ENCODE data around the gene SNRK.

The SNRK gene

GRCh38 chr3:43260412-43260811 lies 25.9 kb upstream of the SNRK start:
- Histone ChIP-seq H3K27ac (ENCODE audit: low read length) (no peak overlapping the region), H4K20me1 (ENCODE audit: insufficient read depth, low read length) (no peaks in the 10 kb centered on the region), H3K36me3 (ENCODE audit: insufficient read depth, low read length) (no peaks in the 10 kb centered on the region), H3K9me3 (ENCODE audit: insufficient read depth, low read length, severe bottlenecking) (no peaks in the 10 kb centered on the region), H3K4me1 (ENCODE audit: insufficient read depth, low read length) (no peaks in the 10 kb centered on the region), H3K79me2 (ENCODE audit: insufficient read depth, low read length) (no peaks in the 10 kb centered on the region), H2AFZ (ENCODE audit: low read depth, low read length) (no peak overlapping the region), H3K27me3 (ENCODE audit: insufficient read depth, low read length, poor library complexity) (peaks cover 3% of the 10 kb centered on the region), H3K9ac (ENCODE audit: low read depth, low read length) (no peak overlapping the region), H3K4me2 (ENCODE audit: insufficient read depth, low read length) (no peak overlapping the region), H3K4me3 (ENCODE audit: low read depth in 1 of 2, low read length in 2 of 2) (no peak overlapping the region)
- DNase-seq (no peak), ATAC-seq (ENCODE audit: insufficient read depth, low read depth) (no peak)
- no peak for TF ChIP-seq CTCF (IDR thresholded peaks at IDR 0.05; ENCODE audit: borderline replicate concordance, extremely low read depth, low read length, poor library complexity, severe bottlenecking)
- no peak for TF ChIP-seq EZH2 (IDR thresholded peaks at IDR 0.05; ENCODE audit: borderline replicate concordance, low read depth, low read length, severe bottlenecking)

GRCh38 chr3:43262194-43262593 lies 24.1 kb upstream of the SNRK start:
- H3K9ac ChIP-seq (ENCODE audit: low read depth, low read length): no peak overlapping the region
- no peaks in the 10 kb centered on the region for H3K9me3 ChIP-seq (ENCODE audit: insufficient read depth, low read length, severe bottlenecking)
- H3K4me1 ChIP-seq (ENCODE audit: insufficient read depth, low read length): no peaks in the 10 kb centered on the region
- ATAC-seq (ENCODE audit: insufficient read depth, low read depth) (no peak), DNase-seq (no peak)
- TF ChIP-seq CTCF (IDR thresholded peaks at IDR 0.05; ENCODE audit: borderline replicate concordance, extremely low read depth, low read length, poor library complexity, severe bottlenecking) (no peak), EZH2 (IDR thresholded peaks at IDR 0.05; ENCODE audit: borderline replicate concordance, low read depth, low read length, severe bottlenecking) (no peak)
- H3K36me3 ChIP-seq (ENCODE audit: insufficient read depth, low read length): no peaks in the 10 kb centered on the region
- no peak overlapping the region for H3K27ac ChIP-seq (ENCODE audit: low read length)
- H3K4me2 ChIP-seq (ENCODE audit: insufficient read depth, low read length): no peak overlapping the region
- no peak overlapping the region for H2AFZ ChIP-seq (ENCODE audit: low read depth, low read length)
- no peak overlapping the region for H3K4me3 ChIP-seq (ENCODE audit: low read depth in 1 of 2, low read length in 2 of 2)
- H4K20me1 ChIP-seq (ENCODE audit: insufficient read depth, low read length): no peaks in the 10 kb centered on the region
- peaks cover 8% of the 10 kb centered on the region for H3K27me3 ChIP-seq (ENCODE audit: insufficient read depth, low read length, poor library complexity)
- no peaks in the 10 kb centered on the region for H3K79me2 ChIP-seq (ENCODE audit: insufficient read depth, low read length)

- no peak for ATAC-seq (ENCODE audit: insufficient read depth, low read depth)
- H3K4me1 ChIP-seq (ENCODE audit: insufficient read depth, low read length): no peaks in the 10 kb centered on the region
- H3K36me3 ChIP-seq (ENCODE audit: insufficient read depth, low read length): no peaks in the 10 kb centered on the region
- H2AFZ ChIP-seq (ENCODE audit: low read depth, low read length): no peak overlapping the region
- no peak overlapping the region for H3K27ac ChIP-seq (ENCODE audit: low read length)
- H3K9ac ChIP-seq (ENCODE audit: low read depth, low read length): no peak overlapping the region
- no peaks in the 10 kb centered on the region for H3K79me2 ChIP-seq (ENCODE audit: insufficient read depth, low read length)
- no peaks in the 10 kb centered on the region for H3K9me3 ChIP-seq (ENCODE audit: insufficient read depth, low read length, severe bottlenecking)
- no peak for TF ChIP-seq EZH2 (IDR thresholded peaks at IDR 0.05; ENCODE audit: borderline replicate concordance, low read depth, low read length, severe bottlenecking)
- no peak for TF ChIP-seq CTCF (IDR thresholded peaks at IDR 0.05; ENCODE audit: borderline replicate concordance, extremely low read depth, low read length, poor library complexity, severe bottlenecking)
- no peak overlapping the region for H3K4me3 ChIP-seq (ENCODE audit: low read depth in 1 of 2, low read length in 2 of 2)
- peaks cover 11% of the 10 kb centered on the region for H3K27me3 ChIP-seq (ENCODE audit: insufficient read depth, low read length, poor library complexity)
- DNase-seq: no peak
- H3K4me2 ChIP-seq (ENCODE audit: insufficient read depth, low read length): no peak overlapping the region
- H4K20me1 ChIP-seq (ENCODE audit: insufficient read depth, low read length): no peaks in the 10 kb centered on the region
Observed at GRCh38 chr3:43266451-43266850, 19.9 kb upstream of the SNRK start.

GRCh38 chr3:43266995-43267394 lies 19.3 kb upstream of the SNRK start:
- Histone ChIP-seq H3K4me3 (ENCODE audit: low read depth in 1 of 2, low read length in 2 of 2) (no peak overlapping the region), H3K9me3 (ENCODE audit: insufficient read depth, low read length, severe bottlenecking) (no peaks in the 10 kb centered on the region), H4K20me1 (ENCODE audit: insufficient read depth, low read length) (no peaks in the 10 kb centered on the region), H3K4me2 (ENCODE audit: insufficient read depth, low read length) (no peak overlapping the region), H3K27ac (ENCODE audit: low read length) (no peak overlapping the region), H3K9ac (ENCODE audit: low read depth, low read length) (no peak overlapping the region), H3K27me3 (ENCODE audit: insufficient read depth, low read length, poor library complexity) (peaks cover 11% of the 10 kb centered on the region), H2AFZ (ENCODE audit: low read depth, low read length) (no peak overlapping the region), H3K79me2 (ENCODE audit: insufficient read depth, low read length) (no peaks in the 10 kb centered on the region), H3K36me3 (ENCODE audit: insufficient read depth, low read length) (no peaks in the 10 kb centered on the region), H3K4me1 (ENCODE audit: insufficient read depth, low read length) (no peaks in the 10 kb centered on the region)
- TF ChIP-seq EZH2 (IDR thresholded peaks at IDR 0.05; ENCODE audit: borderline replicate concordance, low read depth, low read length, severe bottlenecking) (no peak), CTCF (IDR thresholded peaks at IDR 0.05; ENCODE audit: borderline replicate concordance, extremely low read depth, low read length, poor library complexity, severe bottlenecking) (no peak)
- ATAC-seq (ENCODE audit: insufficient read depth, low read depth): no peak
- no peak for DNase-seq

Data from DND-41 (cell line).